Upper lobe of left lung (tissue), 4 donors: ENCODE data around the gene ARPC5.

Source experiments
- POLR2AphosphoS5 ChIP-seq, 2 donors: sonication (generic); formaldehyde crosslinking; IDR thresholded peaks; one replicate each; pipeline ENCODE4 v1.5.1; 2017; ENCODE audit warnings: antibody characterized with exemption in 2 of 2
- TF ChIP-seq, protein P1 (sequence below), 6 experiments: fragments of 450-650 bp in 4 of 6; fragments of 200-600 bp in 2 of 6; sonication (generic) in 2 of 6; IDR thresholded peaks; one replicate each; pipeline ENCODE4 v1.5.1; 2016 to 2019; ENCODE audit warnings: antibody characterized with exemption in 6 of 6

DNA sequence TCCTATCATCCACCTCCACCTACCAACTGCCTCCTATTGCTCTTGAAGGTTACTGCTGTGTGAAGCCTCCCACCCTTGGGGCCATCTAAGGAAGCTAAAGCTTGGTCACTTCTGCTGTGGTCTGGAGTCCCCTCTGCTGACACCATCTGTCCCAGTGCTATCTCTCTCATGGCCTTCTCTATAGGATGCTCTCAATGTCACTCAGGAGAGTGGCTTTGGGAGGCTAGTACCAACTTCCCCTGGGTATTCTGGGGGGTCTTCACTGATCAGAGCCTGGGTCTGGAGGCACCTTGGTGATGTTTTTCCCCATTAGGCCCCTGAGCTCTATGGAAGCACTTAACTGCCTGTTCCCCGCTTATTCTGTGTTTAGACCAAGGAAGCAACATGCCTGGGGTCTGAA, 33.1 kb downstream of the ARPC5 start:
- TF ChIP-seq POLR2AphosphoS5 (IDR thresholded peaks at IDR 0.05), result no peak
- TF ChIP-seq, protein P1, sequence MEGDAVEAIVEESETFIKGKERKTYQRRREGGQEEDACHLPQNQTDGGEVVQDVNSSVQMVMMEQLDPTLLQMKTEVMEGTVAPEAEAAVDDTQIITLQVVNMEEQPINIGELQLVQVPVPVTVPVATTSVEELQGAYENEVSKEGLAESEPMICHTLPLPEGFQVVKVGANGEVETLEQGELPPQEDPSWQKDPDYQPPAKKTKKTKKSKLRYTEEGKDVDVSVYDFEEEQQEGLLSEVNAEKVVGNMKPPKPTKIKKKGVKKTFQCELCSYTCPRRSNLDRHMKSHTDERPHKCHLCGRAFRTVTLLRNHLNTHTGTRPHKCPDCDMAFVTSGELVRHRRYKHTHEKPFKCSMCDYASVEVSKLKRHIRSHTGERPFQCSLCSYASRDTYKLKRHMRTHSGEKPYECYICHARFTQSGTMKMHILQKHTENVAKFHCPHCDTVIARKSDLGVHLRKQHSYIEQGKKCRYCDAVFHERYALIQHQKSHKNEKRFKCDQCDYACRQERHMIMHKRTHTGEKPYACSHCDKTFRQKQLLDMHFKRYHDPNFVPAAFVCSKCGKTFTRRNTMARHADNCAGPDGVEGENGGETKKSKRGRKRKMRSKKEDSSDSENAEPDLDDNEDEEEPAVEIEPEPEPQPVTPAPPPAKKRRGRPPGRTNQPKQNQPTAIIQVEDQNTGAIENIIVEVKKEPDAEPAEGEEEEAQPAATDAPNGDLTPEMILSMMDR (IDR thresholded peaks at IDR 0.05), result no peak
